Effector CD8-positive, alpha-beta T cell (primary cell): ENCODE results near the gene ZBTB11.
"Not testable (repeated sequence)": the region's sequence is repeated elsewhere in the genome, so short reads cannot be mapped to it uniquely, and the experiment has no call there.

Experiments used
- DNase-seq: peaks from one replicate; lab custom pipeline; 2025; lab: John Stamatoyannopoulos, UW
- total RNA-seq, 4 experiments: gene quantifications; one replicate each; lab custom pipeline; 2026; lab: John Stamatoyannopoulos, UW

The ZBTB11 gene, protein sequence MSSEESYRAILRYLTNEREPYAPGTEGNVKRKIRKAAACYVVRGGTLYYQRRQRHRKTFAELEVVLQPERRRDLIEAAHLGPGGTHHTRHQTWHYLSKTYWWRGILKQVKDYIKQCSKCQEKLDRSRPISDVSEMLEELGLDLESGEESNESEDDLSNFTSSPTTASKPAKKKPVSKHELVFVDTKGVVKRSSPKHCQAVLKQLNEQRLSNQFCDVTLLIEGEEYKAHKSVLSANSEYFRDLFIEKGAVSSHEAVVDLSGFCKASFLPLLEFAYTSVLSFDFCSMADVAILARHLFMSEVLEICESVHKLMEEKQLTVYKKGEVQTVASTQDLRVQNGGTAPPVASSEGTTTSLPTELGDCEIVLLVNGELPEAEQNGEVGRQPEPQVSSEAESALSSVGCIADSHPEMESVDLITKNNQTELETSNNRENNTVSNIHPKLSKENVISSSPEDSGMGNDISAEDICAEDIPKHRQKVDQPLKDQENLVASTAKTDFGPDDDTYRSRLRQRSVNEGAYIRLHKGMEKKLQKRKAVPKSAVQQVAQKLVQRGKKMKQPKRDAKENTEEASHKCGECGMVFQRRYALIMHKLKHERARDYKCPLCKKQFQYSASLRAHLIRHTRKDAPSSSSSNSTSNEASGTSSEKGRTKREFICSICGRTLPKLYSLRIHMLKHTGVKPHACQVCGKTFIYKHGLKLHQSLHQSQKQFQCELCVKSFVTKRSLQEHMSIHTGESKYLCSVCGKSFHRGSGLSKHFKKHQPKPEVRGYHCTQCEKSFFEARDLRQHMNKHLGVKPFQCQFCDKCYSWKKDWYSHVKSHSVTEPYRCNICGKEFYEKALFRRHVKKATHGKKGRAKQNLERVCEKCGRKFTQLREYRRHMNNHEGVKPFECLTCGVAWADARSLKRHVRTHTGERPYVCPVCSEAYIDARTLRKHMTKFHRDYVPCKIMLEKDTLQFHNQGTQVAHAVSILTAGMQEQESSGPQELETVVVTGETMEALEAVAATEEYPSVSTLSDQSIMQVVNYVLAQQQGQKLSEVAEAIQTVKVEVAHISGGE
- 155 to 249 (median 165) reads per million in 4 experiments for total RNA-seq

DNA sequence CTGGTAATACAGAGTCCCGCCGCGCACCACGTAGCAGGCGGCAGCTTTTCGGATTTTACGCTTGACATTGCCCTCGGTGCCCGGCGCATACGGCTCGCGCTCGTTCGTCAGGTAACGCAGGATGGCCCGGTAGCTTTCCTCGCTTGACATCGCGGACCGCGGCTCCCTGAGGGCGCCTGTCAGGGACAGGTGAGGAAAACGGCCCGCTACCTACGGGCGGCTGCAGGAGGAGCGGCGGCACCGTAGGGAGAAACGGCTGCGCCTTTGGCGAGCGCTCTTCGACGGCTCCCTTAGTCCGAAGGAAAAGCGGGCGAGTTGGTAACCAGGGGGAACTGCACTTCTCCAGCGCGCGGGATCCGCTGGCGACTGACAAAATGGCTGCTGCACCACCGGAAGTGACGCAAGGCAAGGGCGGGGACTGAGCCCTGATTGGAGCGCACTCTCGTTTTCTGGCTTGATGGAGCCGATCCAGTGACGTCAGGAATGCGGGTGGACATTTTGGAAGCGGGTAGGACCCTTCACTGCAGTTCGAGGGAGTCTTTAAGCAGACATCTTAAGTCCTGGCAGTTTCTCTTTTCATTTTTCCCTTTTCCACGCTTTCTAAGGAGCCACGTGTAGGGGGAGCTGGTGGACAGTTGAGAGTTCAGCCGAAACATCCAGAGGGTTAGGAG is at the start of gene ZBTB11:
Gene ZBTB11, minus strand, starts transcription at position 368 of the 671 bp plus-strand sequence. Its CDS starts 218 bp downstream, at position 150.
- DNase-seq: no peak

DNA sequence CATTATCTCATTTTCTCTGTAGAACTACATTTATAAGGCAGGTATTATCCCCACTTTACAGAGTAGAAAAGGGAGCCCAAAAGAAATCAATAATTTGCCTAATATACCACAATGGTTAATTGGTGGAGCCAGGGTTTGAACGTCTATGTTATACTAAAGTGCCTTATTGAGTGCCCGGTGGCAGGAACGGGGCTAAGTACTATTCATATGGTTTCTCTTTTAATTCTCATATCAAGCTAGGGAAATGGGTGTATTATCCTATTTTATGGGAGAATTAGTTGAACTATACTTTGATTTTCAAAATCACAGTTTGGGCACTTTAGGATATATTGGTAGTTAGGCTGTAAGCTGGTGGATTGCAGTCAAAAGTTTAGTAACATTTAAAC is 49.0 kb upstream of the ZBTB11 start:
- no peak for DNase-seq

DNA sequence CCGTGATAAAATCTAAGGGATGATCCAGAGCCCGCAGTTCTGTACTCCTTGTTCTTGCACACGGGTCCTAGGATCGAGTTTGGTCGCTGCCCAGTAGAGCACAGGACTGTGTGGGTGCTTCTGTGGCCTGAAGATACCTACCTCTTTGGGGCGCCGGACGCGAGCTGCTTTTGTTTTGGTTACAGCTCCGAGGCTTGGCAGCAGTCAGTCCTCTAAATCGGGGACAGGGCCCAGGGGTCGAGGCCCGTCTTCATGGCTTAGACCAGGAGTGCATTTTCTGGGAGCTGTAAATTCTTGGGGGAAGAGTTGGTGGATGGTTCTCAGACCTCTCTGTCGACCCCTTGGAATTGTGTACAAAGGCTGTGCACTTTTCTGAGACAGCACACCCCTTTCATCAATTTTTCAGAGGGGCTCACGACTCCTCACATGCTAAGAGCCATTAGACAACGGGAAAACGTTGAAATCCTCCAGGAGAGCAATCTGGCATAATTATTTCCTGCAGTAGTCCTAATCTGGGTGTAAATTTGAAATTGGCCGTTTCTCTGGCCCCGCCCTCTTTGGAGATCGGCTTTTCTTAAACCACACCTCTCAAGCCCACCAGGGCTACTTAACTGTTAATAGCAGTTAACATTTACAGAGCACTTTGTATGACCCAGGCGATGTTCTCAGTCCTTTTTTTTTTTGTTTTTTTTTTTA is 48.4 kb upstream of the ZBTB11 start:
- DNase-seq: peak; percentile 2

DNA sequence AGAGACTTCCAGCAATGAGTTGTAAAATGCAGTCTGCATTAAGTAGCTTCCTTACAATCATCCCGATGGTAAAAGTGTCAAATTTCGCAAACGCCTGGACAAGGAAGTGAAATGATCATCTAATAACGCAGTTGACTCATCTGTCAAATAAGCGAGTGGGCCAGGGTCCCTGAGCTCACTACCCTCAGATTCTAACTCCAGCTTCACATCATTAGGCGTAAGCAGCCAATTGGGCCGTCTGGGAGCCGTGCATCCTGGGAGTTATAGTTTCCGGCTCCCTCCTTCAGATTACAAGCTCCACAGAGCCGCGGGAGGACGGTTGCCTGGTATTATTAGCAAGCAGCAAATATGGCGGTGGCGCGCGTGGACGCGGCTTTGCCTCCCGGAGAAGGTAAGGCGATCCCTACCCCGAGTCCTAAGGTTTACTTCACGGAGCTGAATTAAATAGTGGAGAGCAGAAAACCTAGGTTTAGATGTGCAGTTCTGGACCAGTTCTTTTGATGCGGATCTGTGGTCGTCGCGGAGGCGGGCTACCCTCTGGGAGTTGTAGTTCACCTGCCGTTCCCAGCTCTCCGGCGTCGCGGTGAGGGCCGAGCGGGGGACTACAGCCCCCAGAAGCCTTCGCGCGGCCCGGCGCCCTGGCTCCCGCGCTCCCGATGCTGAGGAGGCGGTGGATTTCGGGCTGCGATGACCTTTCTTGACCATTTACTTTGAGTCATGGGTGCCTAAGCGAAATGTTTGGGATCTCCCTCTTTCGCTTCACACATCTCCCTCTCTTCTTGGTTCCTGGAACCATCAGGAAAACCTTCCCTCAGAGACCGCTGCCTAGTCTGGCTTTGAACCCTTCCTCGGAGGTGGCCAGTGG is 47.6 kb upstream of the ZBTB11 start, which contains the start of gene CEP97:
Gene CEP97, plus strand, starts transcription at position 286 of the 865 bp plus-strand sequence. Its CDS starts 63 bp downstream, at position 349.
- peak; percentile 77 for DNase-seq

DNA sequence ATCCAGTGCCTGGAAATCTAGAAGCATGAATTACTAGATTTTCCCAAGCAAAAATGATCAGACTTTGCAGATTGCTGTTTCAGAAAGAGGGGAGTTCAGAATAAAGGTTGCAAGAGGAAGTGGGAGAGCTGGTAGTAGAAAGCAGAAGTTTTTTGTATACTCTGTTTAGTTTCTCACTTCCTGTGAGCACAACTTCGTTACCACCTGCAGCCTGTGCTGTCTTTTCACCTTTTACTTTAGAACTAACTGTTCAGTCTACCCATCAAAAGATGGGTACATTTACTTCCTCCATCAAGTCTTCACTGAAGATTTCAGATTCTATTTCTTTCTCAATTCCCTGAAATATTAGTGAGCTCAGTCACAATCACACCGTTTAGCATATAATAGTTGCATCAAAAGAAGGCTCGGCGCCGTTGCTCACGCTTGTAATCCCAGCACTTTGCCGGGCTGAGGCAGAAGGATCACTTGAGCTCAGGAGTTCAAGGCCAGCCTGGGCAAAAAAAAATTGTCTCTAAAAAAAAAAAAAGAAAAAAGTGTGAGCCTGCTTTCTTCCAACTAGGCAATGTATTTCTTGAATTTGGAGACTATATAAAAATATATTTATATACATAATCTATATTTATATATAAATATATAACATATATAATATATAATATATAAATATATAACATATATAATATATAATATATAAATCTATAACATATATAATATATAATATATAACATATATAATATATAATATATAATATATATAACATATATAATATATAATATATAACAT is 45.7 kb upstream of the ZBTB11 start:
- DNase-seq: no peak

DNA sequence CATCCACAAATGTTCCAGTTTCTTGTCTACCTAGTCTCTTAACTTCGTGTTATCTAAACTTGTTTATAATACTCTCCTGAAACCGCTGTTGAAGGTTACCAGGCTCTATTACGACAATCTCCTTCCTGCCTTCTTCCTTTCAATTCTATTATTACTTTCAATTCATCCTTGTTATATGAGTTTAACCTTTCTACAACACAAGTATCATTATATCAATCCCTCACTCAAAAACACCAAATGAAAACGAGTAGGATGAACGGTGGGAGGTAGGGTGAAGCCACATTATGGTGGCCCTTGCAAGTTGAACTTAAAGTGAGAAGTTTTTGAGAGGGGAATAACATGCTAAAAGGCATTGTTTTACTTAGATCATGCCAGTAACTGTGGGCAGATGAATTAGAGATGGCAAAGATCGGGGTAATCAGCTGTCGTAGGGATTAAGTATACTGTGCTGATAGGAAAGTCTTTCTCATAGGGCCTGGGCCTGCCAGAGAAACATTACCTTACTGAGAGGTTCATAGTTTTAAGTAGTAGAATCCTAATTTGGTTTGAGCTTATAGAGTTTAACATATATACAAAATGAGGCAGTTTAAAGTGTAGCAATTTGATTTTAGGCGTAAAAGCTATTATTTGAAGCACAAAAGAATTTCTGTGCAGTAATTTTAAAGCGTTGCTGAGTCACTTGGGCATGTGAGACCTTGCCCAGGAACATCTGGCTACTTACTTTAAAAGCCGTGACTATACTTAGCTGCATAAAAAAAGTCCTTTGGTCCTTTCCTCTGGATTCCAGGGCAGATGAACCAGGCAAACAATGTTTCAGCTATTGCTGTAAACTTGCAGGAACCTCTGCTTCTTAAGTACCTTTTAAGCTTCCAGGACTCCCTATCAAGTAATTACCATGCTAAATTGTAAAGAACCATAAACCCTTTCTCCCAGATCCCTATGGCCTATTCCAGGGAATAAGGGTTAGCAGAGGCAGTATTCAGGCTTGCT is 44.2 kb upstream of the ZBTB11 start:
- DNase-seq: no peak

DNA sequence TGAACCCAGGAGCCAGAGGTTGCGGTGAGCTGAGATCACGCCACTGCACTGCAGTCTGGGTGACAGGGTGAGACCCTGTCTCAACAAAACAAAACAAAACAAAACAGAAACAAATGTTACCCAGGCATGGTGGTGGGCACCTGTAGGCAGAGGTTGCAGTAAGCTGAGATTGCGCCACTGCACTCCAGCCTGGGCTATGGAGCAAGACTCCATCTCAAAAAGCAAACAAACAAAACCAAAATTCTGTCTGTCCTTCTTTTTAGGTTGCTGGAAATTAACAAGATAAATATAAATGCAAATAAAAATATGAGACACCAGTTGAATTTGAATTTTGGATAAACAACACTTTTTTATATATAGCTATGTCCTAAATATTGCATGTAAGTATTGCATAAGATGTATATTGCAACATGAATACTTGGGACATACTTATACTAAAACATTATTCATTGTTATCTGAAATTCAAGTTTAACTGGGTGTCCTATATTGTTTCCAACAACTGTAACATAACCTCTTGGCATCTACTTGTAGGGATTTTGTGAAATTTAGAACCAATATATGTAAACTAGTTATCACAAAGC is 42.8 kb upstream of the ZBTB11 start:
- no peak for DNase-seq

DNA sequence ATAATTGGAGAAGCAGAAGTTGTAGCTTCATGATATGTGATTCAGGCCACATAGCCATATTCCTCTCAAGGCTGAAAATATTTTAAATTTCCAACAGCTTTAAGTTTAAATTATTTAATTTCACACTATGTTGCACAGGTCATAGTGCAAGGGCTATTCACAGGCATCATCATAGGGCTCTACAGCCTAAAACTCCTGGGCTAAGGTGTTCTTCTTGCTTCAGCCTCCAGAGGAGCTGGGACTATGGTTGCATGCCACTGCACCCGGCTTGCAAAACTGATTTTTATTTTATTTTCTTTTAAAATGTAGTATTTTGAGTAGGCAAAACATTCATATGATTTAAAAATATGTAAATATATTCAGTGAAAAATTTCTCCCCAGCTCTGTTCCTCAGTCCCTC is 41.5 kb upstream of the ZBTB11 start:
- no peak for DNase-seq

DNA sequence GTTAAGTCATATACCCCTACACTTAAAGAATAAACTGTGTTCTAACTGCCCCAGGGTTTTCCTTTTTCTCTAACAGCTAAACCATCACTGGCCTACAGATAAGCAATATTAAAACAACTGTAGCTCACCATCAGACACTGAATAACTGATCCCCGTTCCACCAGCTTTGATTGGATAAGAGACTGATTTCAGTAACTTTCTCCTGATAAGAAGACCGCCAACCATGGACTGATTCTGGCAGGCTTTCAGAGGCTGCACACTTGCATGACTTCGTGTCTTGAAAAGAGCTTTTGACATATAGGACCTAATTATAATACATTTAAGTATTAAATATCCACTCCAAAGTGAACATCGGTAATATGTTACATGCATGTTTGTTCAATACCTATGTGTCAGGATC is 32.2 kb upstream of the ZBTB11 start:
- no peak for DNase-seq

DNA sequence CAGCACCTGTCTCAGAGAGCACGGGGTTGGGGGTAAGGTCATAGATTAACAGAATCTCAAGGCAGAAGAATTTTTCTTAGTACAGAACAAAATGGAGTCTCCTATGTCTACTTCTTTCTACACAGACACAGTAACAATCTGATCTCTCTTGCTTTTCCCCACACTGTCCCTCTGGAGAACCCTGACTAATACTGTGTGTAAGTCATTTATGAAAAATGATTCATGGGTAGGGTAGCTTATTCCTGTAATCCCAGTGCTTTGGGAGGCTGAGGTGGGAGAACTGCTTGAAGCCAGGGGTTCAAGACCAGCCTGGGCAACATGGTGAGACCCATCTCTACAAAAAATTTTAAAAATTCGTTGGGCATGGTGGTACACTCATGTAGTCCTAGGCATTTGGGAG is 27.7 kb upstream of the ZBTB11 start:
- DNase-seq: not testable (repeated sequence)

DNA sequence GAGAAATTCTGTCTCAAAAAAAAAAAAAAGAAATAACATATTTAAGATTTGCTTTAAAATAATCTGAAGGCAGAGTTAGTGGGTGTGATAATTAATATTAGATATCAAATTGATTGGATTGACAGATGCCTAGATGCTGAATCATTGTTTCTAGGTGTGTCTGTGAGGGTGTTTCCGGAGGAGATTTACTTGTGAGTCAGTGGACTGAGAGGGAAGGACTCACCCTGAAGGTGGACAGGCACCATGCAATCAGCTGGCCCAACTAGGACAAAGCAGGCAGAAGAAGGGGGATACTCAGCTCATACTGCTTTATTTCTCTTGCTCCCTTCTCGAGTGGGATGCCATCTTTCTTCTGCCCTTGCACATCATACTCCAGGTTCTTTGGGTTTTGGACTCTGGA is 26.2 kb upstream of the ZBTB11 start:
- DNase-seq: no peak

DNA sequence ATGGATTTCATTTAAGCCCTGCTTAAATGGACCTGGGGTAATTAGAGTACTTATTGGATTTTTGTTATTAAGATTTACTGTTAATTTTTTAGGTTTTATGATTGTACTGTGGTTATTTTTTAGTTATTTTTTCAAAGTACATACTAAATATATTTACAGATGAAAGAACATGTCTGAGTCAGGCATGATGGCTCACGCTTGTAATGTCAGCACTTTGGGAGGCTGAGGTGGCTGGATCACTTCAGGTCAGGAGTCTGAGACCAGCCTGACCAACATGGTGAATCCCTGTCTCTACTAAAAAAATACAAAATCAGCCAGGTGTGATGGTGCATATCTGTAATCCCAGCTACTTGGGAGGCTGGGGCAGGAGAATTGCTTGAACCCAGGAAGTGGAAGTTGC is 25.8 kb upstream of the ZBTB11 start:
- no peak for DNase-seq

DNA sequence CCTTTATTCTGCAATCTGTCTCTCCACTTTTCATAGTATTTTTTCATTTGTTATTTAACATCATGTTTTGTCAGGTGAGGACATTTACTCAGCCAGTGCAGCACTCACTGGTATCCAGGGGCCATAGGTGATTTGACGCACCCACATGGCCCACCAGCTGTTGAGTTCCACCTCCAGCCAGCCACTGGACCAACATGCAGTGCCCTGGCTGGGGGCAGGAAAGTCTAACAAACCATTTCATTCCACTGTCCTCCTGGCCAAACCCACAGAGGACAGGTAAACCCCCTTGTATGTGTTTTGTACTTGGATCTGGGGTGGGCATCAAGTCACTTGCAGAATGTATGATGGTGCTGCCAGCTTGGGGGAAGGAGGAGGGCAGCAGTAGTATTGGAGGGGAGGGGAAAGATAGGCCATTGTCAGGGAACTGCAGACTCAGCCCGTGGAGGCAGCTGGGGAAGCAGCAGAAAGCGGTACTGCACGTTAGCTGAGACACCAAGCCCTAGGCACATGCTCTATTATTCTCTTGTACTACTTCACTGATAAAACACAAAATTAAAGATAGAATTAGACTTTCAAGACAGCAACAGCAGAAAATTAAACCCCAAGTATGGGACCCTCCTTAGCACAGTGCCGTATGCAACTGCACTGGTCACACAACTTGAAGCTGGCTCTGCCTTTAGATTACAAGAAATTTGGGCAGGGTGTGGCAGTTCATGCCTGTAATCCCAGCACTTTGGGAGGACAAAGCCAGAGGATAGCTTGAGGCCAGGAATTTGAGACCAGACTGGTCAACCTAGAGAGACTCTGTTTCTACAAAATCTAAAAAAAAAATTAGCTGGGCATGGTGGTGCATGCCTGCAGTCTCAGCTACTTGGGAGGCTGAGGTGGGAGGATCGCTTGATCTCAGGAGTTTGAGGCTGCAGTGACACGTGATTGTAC is 25.0 kb upstream of the ZBTB11 start:
- DNase-seq: no peak

DNA sequence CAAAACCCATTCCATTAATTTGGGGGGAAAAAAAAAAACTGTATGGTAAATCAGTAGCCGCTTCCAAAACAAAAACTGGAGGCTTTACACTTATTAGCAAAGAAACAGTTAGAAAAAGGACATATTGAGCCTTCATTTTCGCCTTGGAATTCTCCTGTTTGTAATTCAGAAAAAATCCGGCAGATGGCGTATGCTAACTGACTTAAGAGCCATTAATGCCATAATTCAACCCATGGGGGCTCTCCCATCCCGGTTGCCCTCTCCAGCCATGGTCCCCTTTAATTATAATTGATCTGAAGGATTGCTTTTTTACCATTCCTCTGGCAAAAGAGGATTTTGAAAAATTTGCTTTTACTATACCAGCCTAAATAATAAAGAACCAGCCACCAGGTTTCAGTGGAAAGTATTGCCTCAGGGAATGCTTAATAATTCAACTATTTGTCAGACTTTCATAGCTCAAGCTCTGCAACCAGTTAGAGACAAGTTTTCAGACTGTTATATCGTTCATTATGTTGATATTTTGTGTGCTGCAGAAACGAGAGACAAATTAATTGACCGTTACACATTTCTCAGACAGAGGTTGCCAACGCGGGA is 18.9 kb upstream of the ZBTB11 start:
- no peak for DNase-seq

DNA sequence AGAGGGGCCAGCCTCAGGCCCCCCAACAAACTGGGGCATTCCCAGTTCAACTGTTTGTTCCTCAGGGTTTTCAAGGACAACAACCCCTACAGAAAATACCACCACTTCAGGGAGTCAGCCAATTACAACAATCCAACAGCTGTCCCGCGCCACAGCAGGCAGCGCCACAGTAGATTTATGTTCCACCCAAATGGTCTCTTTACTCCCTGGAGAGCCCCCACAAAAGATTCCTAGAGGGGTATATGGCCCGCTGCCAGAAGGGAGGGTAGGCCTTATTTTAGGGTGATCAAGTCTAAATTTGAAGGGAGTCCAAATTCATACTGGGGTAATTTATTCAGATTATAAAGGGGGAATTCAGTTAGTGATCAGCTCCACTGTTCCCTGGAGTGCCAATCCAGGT is 17.9 kb upstream of the ZBTB11 start:
- DNase-seq: not testable (repeated sequence)

DNA sequence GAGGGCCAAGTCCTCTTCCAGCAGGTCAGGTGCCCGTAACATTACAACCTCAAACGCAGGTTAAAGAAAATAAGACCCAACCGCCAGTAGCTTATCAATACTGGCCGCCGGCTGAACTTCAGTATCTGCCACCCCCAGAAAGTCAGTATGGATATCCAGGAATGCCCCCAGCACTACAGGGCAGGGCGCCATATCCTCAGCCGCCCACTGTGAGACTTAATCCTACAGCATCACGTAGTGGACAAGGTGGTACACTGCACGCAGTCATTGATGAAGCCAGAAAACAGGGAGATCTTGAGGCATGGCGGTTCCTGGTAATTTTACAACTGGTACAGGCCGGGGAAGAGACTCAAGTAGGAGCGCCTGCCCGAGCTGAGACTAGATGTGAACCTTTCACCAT is 16.6 kb upstream of the ZBTB11 start:
- DNase-seq: not testable (repeated sequence)
